Suprapubic skin (tissue), 4 donors: ENCODE data around the gene TAS1R3. TPM values are rescaled to one million over a fixed set of nuclear protein-coding genes. Genes with fewer than 3 reads are reported as not detected.

ENCODE experiments used
- DNase-seq, 2 donors: peaks; one replicate each; pipeline ENCODE4 v3.0.0-alpha.2; 2019; ENCODE audit warnings: low spot score in 2 of 2
- H3K27ac ChIP-seq: fragments of 200-600 bp; sonication (generic); one replicate; pipeline ENCODE4 v1.5.1; 2019
- H3K27me3 ChIP-seq: fragments of 200-600 bp; sonication (generic); one replicate; pipeline ENCODE4 v1.5.1; 2019
- H3K36me3 ChIP-seq: fragments of 200-600 bp; sonication (generic); one replicate; pipeline ENCODE4 v1.5.1; 2019
- H3K4me1 ChIP-seq: fragments of 200-600 bp; sonication (generic); one replicate; pipeline ENCODE4 v1.5.1; 2019
- H3K4me3 ChIP-seq: fragments of 200-600 bp; sonication (generic); one replicate; pipeline ENCODE4 v1.5.1; 2019; ENCODE audit warnings: mild to moderate bottlenecking
- H3K9me3 ChIP-seq: fragments of 200-600 bp; sonication (generic); one replicate; pipeline ENCODE4 v1.5.1; 2019
- EP300 ChIP-seq: sonication (generic); formaldehyde crosslinking; IDR thresholded peaks from one replicate; pipeline ENCODE4 v1.6.1; 2017; ENCODE audit warnings: antibody characterized with exemption
- POLR2A ChIP-seq, 2 donors: fragments of 450-650 bp; IDR thresholded peaks; one replicate each; pipeline ENCODE4 v1.6.1; 2017; ENCODE audit warnings: antibody characterized with exemption in 2 of 2, mild to moderate bottlenecking in 2 of 2, moderate library complexity in 2 of 2
- POLR2AphosphoS5 ChIP-seq, 3 donors: sonication (generic); formaldehyde crosslinking; IDR thresholded peaks; one replicate each; pipeline ENCODE4 v1.6.1; 2017; ENCODE audit warnings: antibody characterized with exemption in 3 of 3
- WGBS: methylation state at CpG from one replicate; pipeline ENCODE4 v1.1.5; 2018; 5-methylcytosine and 5-hydroxymethylcytosine counted together
- total RNA-seq, 4 donors: library from RNA; depleted of rRNA; stranded (reverse); fragments of >200 nt; gene quantifications; one replicate each; pipeline ENCODE4 v1.1.0, GENCODE V29; 2016
- TF ChIP-seq, protein P1 (sequence below), 2 donors: fragments of 200-600 bp in 1 of 2; fragments of 450-650 bp in 1 of 2; sonication (generic) in 1 of 2; IDR thresholded peaks; one replicate each; pipeline ENCODE4 v1.5.1; 2016 to 2019; ENCODE audit warnings: antibody characterized with exemption in 2 of 2, mild to moderate bottlenecking in 1 of 2, moderate library complexity in 1 of 2

Gene TAS1R3
- total RNA-seq, 4 donors from 2014 or later = 0.56 to 1.8 (median 0.82) TPM

DNA sequence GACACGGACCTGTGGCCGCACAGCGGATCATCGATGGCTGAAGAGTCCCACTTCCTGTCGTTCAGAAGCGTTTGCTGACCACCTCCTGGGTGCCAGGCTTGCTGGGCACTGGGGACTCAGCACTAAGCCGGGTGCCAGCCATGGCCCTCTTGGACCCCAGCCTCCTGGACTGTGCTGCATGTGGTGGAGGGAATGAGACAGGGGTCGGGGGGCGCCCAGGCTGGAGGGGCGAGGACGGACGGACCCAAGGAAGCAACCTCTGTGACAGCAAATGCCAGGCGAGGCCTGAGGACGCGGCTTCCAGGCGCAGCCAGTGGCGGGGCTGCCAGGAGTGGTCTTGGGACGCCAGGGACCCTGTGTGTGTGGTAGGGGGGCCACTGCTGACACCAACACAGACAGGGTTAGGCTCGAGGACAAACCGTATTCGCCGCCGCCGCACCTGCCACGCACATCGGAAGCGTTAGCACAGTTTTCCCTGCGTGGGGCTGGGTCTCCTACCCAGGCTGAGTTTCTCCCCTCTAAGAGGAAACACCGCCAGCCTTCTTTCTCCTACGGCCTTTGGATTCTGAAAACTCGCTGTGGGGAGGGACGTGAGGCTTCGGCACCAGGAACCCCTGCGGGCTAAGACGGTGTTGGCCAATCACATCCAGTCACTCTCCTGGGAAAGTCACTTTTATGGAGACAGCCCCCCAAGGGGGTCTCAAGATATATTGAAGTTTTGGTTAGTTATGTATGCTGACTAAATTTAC lies 30.3 kb downstream of the TAS1R3 start:
- peak overlapping the region; percentile 7 for H3K4me3 ChIP-seq
- DNase-seq = no peak
- H3K4me1 ChIP-seq = peaks cover 50% of the 10 kb centered on the region
- H3K27ac ChIP-seq = peak overlapping the region; percentile 72
- no peaks in the 10 kb centered on the region for H3K27me3 ChIP-seq
- no peaks in the 10 kb centered on the region for H3K9me3 ChIP-seq
- no peaks in the 10 kb centered on the region for H3K36me3 ChIP-seq
- 65% methylated on average over 30 of the region's 35 CpGs for WGBS
- no peak for TF ChIP-seq POLR2A (IDR thresholded peaks at IDR 0.05)
- TF ChIP-seq POLR2AphosphoS5 (IDR thresholded peaks at IDR 0.05) = no peak
- TF ChIP-seq, protein P1, sequence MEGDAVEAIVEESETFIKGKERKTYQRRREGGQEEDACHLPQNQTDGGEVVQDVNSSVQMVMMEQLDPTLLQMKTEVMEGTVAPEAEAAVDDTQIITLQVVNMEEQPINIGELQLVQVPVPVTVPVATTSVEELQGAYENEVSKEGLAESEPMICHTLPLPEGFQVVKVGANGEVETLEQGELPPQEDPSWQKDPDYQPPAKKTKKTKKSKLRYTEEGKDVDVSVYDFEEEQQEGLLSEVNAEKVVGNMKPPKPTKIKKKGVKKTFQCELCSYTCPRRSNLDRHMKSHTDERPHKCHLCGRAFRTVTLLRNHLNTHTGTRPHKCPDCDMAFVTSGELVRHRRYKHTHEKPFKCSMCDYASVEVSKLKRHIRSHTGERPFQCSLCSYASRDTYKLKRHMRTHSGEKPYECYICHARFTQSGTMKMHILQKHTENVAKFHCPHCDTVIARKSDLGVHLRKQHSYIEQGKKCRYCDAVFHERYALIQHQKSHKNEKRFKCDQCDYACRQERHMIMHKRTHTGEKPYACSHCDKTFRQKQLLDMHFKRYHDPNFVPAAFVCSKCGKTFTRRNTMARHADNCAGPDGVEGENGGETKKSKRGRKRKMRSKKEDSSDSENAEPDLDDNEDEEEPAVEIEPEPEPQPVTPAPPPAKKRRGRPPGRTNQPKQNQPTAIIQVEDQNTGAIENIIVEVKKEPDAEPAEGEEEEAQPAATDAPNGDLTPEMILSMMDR (IDR thresholded peaks at IDR 0.05) = no peak
- TF ChIP-seq EP300 = no peak

DNA sequence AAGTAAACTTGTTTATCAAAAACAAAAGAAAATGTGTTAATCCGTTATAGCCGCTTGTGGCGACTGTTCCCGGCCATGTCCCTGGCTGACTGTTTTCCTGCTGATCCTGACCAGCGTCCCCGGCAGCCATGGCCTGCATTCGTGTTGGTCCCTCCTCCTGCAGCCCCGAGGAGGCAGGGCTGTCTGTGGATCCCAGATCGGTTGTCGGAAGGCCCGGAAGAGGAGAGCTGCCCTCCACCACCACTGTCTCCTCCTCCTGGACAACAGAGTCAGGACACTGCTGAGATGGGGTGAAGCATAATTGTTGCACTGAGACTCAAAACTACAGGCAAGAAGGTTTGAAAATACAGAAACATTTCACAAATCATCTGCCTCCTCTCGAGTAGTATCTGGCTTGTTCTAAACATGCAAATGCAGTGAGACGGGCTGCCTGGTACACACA lies 30.9 kb downstream of the TAS1R3 start:
- peaks cover 44% of the 10 kb centered on the region for H3K4me1 ChIP-seq

DNA sequence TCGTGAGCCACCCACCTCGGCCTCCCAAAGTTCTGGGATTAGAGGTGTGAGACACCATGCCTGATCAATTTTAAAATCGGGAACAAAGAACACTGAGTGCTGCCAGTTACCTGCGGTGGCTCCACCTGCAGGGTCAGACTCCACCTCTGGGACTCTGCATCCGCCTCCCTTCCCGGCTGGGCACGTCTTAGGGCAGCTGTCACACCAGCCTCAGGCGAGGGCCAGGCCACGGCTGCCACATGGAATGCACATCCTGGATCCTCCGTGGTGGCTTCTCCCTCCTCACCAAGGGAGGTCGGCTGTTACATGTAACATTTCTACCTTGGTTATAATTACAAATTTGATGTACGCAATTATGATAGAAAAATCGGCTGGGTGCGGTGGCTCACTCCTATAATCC lies 33.2 kb downstream of the TAS1R3 start:
- no peak overlapping the region for H3K4me3 ChIP-seq
- H3K27ac ChIP-seq = no peak overlapping the region
- H3K4me1 ChIP-seq = peaks cover 27% of the 10 kb centered on the region
- H3K27me3 ChIP-seq = no peaks in the 10 kb centered on the region
- TF ChIP-seq POLR2A (IDR thresholded peaks at IDR 0.05) (no peak), EP300 (no peak), POLR2AphosphoS5 (IDR thresholded peaks at IDR 0.05) (no peak)
- TF ChIP-seq, protein P1 (IDR thresholded peaks at IDR 0.05) = no peak
- WGBS = 67% methylated on average over 14 of the region's 14 CpGs
- H3K9me3 ChIP-seq = no peaks in the 10 kb centered on the region
- H3K36me3 ChIP-seq = no peaks in the 10 kb centered on the region
- no peak for DNase-seq

More for the DNA sequence above, 30.9 kb downstream of the TAS1R3 start:
- Histone ChIP-seq H3K27ac (peak overlapping the region; percentile 72), H3K4me3 (peak overlapping the region; percentile 7), H3K36me3 (no peaks in the 10 kb centered on the region), H3K27me3 (no peaks in the 10 kb centered on the region), H3K9me3 (no peaks in the 10 kb centered on the region)
- TF ChIP-seq POLR2A (IDR thresholded peaks at IDR 0.05) = no peak
- TF ChIP-seq, protein P1 (IDR thresholded peaks at IDR 0.05) = no peak
- TF ChIP-seq POLR2AphosphoS5 (IDR thresholded peaks at IDR 0.05) = no peak
- no peak for TF ChIP-seq EP300
- WGBS = 24% methylated on average over 13 of the region's 13 CpGs
- DNase-seq = no peak

DNA sequence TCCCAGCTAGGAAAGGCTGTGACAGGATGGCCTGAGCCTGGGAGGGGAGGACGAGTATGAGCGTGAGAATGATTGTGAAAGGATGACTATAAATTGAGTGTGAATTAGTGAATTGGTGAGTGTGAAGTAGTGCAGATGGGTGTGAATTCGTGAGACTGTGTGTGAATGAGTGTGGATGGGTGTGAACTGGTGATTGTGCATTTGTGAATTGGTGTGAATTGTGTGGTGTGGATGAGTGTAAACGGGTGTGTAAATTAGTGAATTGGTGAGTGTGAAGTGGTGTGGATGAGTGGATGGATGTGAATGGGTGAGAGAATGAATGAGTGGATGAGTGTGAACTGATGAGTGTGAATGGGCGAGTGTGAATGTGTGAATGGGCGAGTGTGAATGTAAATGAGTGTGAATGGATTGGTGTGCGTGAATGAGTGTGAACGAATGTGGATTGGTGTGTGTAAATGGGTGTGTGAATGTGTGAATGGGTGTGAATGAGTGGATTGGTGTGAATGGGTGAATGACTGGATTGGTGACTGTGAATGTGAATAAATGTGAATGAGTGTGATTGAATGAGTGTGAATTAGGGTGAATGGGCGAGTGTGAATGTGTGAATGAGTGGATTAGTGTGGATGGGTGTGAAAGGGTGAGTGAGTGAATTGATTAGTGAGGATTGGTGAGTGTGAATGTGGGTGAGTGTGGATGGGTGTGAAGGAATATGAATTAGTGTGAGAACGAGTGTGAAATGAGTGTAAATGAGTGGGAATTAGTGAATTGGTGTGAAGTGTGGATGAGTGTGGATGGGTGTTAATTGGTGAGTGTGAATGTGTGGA lies 35.0 kb downstream of the TAS1R3 start:
- WGBS = 76% methylated on average over 10 of the region's 10 CpGs

More for the DNA sequence above, 35.0 kb downstream of the TAS1R3 start:
- Histone ChIP-seq H3K27ac (no peak overlapping the region), H3K4me1 (peaks cover 10% of the 10 kb centered on the region), H3K4me3 (no peak overlapping the region), H3K27me3 (no peaks in the 10 kb centered on the region), H3K36me3 (no peaks in the 10 kb centered on the region), H3K9me3 (no peaks in the 10 kb centered on the region)
- TF ChIP-seq EP300 = no peak
- no peak for TF ChIP-seq POLR2A (IDR thresholded peaks at IDR 0.05)
- TF ChIP-seq, protein P1 (IDR thresholded peaks at IDR 0.05) = no peak
- no peak for TF ChIP-seq POLR2AphosphoS5 (IDR thresholded peaks at IDR 0.05)
- no peak for DNase-seq
